Testis (tissue), 2 donors: ENCODE measurements around the gene HJURP.

Experiments used
- CTCF ChIP-seq, 3 experiments: fragments of 450-650 bp in 2 of 3; fragments of 200-600 bp in 1 of 3; sonication (generic) in 1 of 3; IDR thresholded peaks; one replicate each; pipeline ENCODE4 v1.5.1; 2016 to 2019; ENCODE audit warnings: antibody characterized with exemption in 3 of 3, mild to moderate bottlenecking in 2 of 3, moderate library complexity in 1 of 3
- POLR2A ChIP-seq: fragments of 450-650 bp; IDR thresholded peaks from one replicate; pipeline ENCODE4 v1.6.1; 2017; ENCODE audit warnings: antibody characterized with exemption, mild to moderate bottlenecking, moderate library complexity

- no peak for TF ChIP-seq CTCF (IDR thresholded peaks at IDR 0.05)
- TF ChIP-seq POLR2A, result no peak
Measured at GRCh38 chr2:233853353-233853752, 982 bp downstream of the HJURP start.
